Keratinocyte (primary cell): ENCODE results near the gene CASZ1.

Source experiments
- EZH2 ChIP-seq: IDR thresholded peaks from one replicate; pipeline ENCODE4 v1.6.1; 2012; ENCODE audit warnings: inconsistent platforms, mild to moderate bottlenecking, low read length, moderate library complexity
- TF ChIP-seq, protein P1 (sequence below), 3 experiments: IDR thresholded peaks in 1 of 3; conservative IDR thresholded peaks in 1 of 3; optimal IDR thresholded peaks in 1 of 3; 2 replicates in 2 of 3; 3 replicates in 1 of 3; pipeline versions ENCODE3 to v1.5.1; 2011; ENCODE audit warnings: low read length in 3 of 3, mild to moderate bottlenecking in 3 of 3, moderate library complexity in 2 of 3, control low read depth in 1 of 3, inconsistent platforms in 1 of 3; ENCODE audit not compliant: insufficient read depth in 2 of 3; ENCODE audit errors: extremely low read depth in 1 of 3

DNA sequence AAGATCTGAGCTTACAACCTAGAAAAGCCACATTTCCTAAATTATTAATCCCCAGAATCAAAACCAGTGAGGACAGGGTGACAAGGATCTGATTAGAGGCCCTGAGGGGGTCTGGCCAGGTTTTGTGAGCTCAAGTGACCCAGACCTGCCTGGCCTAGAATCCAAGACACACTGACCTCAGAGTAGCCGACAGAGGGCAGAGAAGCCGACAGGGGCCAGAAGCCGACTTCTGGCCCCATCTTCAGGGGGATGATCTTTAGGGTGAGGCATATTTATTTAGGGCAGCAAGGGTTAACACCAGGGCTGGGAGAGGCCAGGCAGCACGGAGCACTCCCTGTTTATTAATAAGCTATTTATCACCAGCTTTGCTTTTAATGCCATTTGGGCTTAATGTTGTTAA is 45.3 kb downstream of the CASZ1 start:
- no peak for TF ChIP-seq EZH2
- TF ChIP-seq, protein P1, sequence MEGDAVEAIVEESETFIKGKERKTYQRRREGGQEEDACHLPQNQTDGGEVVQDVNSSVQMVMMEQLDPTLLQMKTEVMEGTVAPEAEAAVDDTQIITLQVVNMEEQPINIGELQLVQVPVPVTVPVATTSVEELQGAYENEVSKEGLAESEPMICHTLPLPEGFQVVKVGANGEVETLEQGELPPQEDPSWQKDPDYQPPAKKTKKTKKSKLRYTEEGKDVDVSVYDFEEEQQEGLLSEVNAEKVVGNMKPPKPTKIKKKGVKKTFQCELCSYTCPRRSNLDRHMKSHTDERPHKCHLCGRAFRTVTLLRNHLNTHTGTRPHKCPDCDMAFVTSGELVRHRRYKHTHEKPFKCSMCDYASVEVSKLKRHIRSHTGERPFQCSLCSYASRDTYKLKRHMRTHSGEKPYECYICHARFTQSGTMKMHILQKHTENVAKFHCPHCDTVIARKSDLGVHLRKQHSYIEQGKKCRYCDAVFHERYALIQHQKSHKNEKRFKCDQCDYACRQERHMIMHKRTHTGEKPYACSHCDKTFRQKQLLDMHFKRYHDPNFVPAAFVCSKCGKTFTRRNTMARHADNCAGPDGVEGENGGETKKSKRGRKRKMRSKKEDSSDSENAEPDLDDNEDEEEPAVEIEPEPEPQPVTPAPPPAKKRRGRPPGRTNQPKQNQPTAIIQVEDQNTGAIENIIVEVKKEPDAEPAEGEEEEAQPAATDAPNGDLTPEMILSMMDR (optimal IDR thresholded peaks at IDR 0.05 in 1 of 3, IDR thresholded peaks at IDR 0.05 in 1 of 3, conservative IDR thresholded peaks at IDR 0.05 in 1 of 3; ENCODE audit: extremely low read depth in 1 of 3, insufficient read depth in 2 of 3, low read length in 3 of 3): no peak
